NK-92 (cell line): ENCODE results near the gene MFNG.
"Not testable (repeated sequence)": the region's sequence is repeated elsewhere in the genome, so short reads cannot be mapped to it uniquely, and the experiment has no call there.

Experiments used
- DNase-seq: peaks from one replicate; lab custom pipeline; 2025; ENCODE audit not compliant: unreplicated experiment; lab: John Stamatoyannopoulos, UW

The MFNG gene, protein sequence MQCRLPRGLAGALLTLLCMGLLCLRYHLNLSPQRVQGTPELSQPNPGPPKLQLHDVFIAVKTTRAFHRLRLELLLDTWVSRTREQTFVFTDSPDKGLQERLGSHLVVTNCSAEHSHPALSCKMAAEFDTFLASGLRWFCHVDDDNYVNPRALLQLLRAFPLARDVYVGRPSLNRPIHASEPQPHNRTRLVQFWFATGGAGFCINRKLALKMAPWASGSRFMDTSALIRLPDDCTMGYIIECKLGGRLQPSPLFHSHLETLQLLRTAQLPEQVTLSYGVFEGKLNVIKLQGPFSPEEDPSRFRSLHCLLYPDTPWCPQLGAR

DNA sequence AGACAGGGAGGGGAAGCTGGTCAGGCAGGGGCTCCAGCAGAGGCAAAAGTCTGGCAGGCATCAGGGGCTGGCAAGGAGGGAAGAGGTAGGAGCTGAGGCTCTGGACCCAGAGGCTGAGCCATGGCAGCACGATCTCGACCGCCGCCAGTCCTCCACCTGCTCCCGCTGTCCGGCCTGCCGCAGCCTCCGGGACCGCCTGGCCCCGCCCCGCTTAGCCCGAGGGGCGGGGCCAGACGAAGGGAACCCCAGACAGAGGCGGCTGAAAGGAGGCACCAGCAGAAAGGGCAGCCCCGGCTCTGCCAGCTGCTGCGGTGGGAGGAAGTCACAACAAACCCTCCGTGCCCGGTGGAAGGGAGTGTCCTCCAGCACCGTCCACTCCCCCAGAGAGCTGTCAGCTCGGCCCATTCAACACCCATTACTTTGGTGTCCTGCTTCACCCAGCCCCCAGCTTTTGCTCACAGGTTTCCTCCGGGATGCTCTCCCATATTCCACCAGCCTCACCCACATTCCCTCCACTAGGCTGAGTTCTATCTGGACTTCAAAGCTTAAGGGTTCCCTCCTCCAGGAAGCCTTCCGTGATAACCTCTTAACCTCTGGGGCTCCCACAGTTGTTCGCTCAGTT lies at the start of gene MFNG:
Gene MFNG (minus strand): TSS at position 161 of the 622 bp plus-strand sequence. CDS start 207 bp downstream, outside the sequence.
- no peak for DNase-seq

GRCh38 chr22:37535159-37535558 lies 49.0 kb upstream of the MFNG start:
- DNase-seq, result no peak

DNA sequence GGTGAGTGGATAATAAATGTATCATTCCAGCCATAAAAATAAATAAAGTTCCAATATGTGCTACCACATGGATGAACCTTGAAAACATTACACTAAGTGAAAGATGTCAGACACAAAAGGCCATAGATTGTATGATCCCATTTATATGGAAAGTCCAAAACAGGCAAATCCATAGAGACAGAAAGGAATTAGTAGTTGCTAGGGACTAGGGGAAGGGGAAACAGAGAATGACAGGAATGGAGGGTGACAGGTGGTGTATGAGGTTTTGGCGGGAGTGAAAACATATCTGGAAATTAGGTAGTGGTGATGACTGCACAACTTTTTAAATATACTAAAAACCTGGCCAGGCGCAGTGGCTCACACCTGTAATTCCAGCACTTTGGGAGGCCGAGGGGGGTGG lies 48.3 kb upstream of the MFNG start:
- DNase-seq, result no peak

DNA sequence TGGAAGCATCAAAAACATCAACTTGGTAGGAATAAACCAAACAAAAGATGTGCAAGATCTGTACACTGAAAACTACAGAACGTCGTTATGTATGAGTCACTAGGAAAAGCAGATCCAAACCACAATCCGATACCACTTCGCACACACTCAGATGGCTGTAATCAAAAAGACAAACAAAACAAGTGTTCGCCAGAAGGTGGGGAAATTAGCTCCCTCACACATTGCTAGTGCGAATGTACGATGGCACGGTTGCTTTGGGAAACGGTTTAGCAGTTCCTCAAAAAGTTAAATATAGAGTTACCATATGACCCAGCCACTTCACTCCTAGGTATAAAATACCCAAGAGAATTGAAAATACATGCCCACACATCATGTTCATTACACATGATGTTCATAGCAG lies 47.8 kb upstream of the MFNG start:
- DNase-seq, result no peak

DNA sequence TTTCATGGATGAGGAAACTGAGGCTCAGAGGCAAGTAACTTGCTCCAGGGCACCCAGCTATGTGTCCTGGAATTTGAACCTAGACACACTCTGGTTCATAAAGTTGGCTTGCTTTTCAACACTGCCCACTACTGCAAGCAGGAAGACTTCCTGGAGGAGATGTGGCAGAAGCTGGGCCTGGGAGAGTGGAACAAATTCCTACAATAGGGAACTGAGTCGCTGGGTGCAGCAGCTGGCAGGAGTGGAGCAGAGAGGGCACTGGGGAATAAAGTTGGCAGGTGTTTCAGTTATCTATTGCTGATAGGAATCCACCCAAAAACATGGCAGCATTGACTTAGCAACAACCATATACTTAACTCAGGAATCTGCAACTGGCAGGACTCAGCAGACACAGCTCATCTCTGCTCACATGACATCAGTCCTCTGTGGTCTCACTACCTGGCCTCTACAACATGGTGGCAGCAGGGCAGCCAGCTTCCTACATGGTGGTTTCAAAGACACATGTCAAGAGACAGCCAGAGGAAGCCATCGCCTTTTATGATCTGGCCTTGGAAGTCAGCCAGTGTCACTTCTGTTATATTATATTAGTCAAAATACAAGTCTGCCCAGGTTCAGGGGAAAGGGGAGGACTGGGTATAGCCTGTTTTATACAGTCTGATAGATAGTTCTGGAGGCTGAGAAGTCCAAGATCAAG lies 43.6 kb upstream of the MFNG start:
- DNase-seq, result no peak

- DNase-seq, result not testable (repeated sequence)
These were observed 41.8 kb upstream of the MFNG start for GRCh38 chr22:37527952-37528351.

- DNase-seq, result not testable (repeated sequence)
These were observed 41.0 kb upstream of the MFNG start for GRCh38 chr22:37527081-37527752.

DNA sequence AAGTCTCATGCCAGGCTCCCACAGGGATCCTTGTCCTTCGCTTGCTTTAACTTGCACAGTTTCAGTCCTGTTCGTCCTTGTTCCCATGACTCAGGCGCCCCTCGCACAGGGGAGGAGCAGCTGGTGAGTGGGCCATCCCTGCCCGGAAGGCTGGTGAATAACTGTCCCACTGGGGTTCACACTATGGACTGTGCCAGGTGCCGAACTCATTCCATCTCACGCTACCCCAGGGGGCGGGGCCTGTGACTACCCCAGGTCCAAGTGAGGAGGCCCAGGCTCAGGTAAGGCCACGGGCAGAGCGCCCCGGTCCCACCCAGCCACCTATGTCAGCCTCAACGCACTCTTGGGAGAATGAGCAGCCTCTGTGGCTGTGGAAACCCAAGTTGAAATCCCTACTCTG lies 40.2 kb upstream of the MFNG start:
- no peak for DNase-seq

GRCh38 chr22:37525746-37526350 lies 39.7 kb upstream of the MFNG start:
- no peak for DNase-seq

DNA sequence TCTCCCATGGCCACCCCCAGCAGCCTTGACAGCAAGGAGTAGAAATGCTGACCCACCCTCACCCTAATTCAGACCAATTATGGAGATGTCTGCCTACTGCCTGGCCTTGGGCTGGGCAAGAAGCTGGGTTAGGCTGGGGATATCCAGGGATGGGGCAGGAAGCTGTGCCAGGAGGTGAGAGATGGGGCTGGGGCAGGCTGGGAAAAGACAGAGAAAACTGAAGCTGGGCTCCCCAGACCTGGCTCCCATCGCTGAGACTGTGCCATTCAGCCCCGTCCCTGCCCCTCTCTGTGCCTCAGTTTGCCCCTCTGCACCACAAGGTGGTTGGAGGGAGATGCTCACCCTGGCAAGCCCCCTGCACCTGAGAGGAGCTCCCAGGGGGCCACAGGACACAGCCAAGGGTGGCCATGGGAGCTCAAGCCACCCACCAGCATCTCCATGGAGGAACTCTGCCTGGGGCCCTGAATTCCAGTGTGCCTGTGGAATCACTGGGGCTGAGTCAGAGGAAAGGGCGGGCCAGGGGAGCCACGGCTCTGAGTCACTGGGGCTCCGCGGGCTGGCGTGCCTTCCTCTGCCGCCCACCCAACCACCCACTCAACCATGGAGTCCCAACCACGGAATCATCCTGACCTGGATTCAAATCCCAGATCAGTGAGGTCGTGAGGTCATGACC lies 39.0 kb upstream of the MFNG start:
- DNase-seq, result no peak

GRCh38 chr22:37522482-37522881 lies 36.3 kb upstream of the MFNG start:
- no peak for DNase-seq

GRCh38 chr22:37521236-37521739 lies 35.1 kb upstream of the MFNG start:
- no peak for DNase-seq

- DNase-seq, result no peak
These were observed 34.6 kb upstream of the MFNG start for GRCh38 chr22:37520776-37521191.

DNA sequence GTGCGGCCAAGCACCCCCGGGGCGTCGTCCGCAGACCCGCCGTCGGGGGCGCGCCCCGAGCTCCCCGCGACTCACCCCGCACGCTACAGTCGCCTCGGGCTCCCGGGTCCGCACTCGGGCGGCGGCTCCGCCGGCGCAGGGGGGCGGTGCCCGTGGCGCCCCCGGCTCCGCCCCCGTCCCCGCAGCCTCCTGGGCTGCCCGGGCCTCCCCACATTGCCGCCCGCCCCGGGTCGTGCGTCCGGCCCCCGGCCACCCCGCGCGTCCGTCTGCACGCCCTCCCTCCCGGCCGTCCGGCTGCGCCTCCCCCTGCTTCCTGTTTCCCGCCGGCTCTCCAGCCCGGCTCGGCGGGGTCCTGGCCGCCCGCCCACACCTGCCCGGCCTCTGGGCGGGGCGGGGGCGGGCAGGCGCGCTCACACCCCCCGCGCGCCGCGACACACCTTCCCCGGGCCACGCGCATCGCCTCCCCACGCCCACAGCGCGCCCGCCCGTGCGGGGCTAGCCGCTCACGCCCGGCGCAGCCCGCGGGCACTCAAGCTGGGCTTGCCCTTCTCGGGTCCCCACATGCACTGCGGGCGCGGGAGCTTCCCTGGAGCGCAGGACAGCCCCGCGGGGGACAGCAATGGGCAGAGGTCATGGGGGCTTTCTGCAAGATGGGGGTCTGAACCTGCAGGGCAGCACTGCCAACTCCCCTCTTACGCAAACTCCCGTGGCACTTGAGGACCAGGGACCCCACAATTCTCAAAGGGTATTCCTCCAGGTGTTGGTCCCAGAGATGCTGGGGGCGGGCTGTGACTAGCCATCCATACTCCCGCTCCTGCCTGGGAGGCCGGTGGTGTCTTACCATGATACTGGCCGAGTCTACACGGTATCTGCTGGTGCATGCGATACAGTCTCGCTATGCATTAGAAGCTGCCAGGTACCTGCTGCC lies 33.3 kb upstream of the MFNG start, which contains the start of gene CARD10:
Gene CARD10 (minus strand): TSS at position 148 of the 928 bp plus-strand sequence. CDS start 215 bp downstream, outside the sequence.
- DNase-seq, result no peak

DNA sequence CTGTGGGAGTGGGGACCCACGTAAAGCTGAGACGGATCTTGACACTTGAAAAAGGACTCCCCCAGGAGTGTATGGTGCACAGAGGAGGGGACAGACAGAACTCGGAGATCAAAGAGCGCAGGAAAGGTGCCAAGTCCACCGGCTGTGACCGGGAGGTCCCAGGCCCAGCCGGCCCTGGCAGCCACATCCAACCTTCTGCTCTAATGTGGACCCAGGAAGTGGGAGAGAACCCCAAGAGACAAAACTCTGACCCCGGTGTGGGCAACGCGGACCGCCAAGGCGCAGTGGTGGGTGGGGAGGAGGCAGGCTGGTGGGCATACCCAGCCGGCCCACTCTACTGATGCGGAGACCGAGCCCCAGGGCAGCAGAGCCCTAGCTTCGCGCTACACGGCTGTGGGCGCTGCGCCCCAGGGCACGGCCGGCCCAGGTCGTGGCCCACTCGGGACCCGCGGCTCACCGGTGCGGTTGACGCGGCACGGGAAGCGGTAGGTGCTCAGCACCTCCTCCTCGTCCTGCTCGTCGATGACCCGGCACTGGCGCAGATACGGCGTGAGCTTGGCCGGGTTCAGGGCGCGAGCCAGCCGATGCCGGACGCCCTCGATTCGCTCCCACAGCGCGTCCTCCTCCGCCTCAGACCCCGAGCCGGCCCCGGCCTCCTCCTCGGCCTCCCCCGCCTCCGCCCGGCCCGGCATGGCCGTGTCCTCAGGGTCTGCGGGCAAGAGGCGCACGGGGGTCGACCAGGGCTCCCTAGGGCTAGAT lies 32.5 kb upstream of the MFNG start:
- DNase-seq, result no peak

- DNase-seq, result no peak
These were observed 31.8 kb upstream of the MFNG start for GRCh38 chr22:37517826-37518450.

GRCh38 chr22:37516456-37516855 lies 30.3 kb upstream of the MFNG start:
- DNase-seq, result no peak

DNA sequence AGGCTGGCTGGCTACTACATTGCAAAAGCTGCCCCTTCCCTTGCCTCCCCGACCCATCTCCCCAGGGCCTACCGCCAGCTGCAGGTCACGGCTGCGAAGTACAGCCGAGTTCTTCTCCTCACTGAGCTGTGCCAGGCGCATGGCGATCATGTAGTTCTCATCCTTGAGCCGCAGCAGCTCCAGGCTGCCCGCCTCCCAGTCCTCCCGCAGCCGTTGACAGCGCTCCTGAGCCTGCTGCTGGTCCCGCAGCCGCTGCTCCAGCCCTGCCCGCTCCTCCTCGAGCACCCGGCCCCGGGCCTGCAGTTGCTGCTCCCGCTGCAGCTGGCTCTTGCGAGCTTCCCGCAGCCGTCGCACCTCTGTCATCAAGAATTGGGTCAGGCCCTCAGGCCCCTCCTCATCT lies 29.7 kb upstream of the MFNG start:
- no peak for DNase-seq
